Muscle layer of colon (tissue), 2 donors: ENCODE data around the gene SEC63.

Experiments used
- H3K27ac ChIP-seq: one replicate; pipeline ENCODE4 v1.7.0; 2013; ENCODE audit warnings: low read depth, mild to moderate bottlenecking, low read length, moderate library complexity
- H3K27me3 ChIP-seq, 2 donors: one replicate each; pipeline ENCODE4 v1.7.0; 2013; ENCODE audit warnings: low read length in 2 of 2, mild to moderate bottlenecking in 2 of 2; ENCODE audit not compliant: insufficient read depth in 2 of 2, control insufficient read depth in 1 of 2
- H3K36me3 ChIP-seq: one replicate; pipeline ENCODE4 v1.7.0; 2013; ENCODE audit warnings: mild to moderate bottlenecking, low read length; ENCODE audit not compliant: insufficient read depth
- H3K4me1 ChIP-seq: one replicate; pipeline ENCODE4 v1.7.0; 2013; ENCODE audit warnings: mild to moderate bottlenecking, low read length; ENCODE audit not compliant: insufficient read depth
- H3K4me3 ChIP-seq, 2 donors: one replicate each; pipeline ENCODE4 v1.7.0; 2013; ENCODE audit warnings: low read length in 2 of 2, low read depth in 1 of 2, mild to moderate bottlenecking in 1 of 2, moderate library complexity in 1 of 2
- H3K9ac ChIP-seq: one replicate; pipeline ENCODE4 v1.7.0; 2013; ENCODE audit warnings: low read length
- H3K9me3 ChIP-seq: one replicate; pipeline ENCODE4 v1.7.0; 2013; ENCODE audit warnings: mild to moderate bottlenecking, low read length
- donor health status: abdominal sarcoma.
- donor health status: Adenocarcinoma of cecum.

Gene SEC63

GRCh38 chr6:107847844-107848802, 109.9 kb downstream of the SEC63 start:
- no peak overlapping the region for H3K9ac ChIP-seq
- H3K36me3 ChIP-seq, result no peaks in the 10 kb centered on the region
- H3K4me1 ChIP-seq, result peaks cover 6% of the 10 kb centered on the region
- H3K27ac ChIP-seq, result no peak overlapping the region
- no peaks in the 10 kb centered on the region for H3K27me3 ChIP-seq
- peak overlapping the region; percentile 14 to 58 for H3K4me3 ChIP-seq
- H3K9me3 ChIP-seq, result no peaks in the 10 kb centered on the region

DNA sequence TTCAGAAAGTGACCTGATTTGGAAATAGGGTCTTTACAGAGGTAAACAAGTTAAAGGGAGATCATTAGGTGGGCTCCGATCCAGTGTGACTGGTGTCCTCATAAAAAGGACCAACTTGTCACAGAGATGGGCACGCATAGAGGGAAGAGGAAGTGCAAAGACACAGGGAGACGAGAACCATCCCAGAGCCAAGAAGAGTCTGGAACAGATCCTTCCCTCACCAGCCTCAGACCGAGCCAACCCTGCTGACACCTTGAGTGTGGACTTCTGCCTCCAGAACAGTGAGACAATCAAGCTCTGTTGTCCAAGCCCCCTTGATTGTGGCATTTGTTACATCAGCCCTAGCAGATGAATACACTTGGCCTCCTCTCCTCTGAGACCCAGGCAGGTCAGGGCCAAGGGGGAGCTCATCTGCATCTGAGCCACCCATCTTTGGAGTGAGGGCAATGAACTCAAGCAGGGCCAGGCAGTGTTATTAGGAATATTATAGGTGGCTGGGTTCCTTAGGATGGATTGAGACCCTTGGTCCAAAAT, 111.7 kb downstream of the SEC63 start:
- no peak overlapping the region for H3K4me3 ChIP-seq
- H3K27me3 ChIP-seq, result no peaks in the 10 kb centered on the region
- peaks cover 6% of the 10 kb centered on the region for H3K4me1 ChIP-seq
- H3K9ac ChIP-seq, result no peak overlapping the region
- H3K27ac ChIP-seq, result no peak overlapping the region
- H3K36me3 ChIP-seq, result no peaks in the 10 kb centered on the region
- H3K9me3 ChIP-seq, result no peaks in the 10 kb centered on the region

- H3K9ac ChIP-seq, result no peak overlapping the region
- no peaks in the 10 kb centered on the region for H3K36me3 ChIP-seq
- H3K4me1 ChIP-seq, result peaks cover 6% of the 10 kb centered on the region
- no peaks in the 10 kb centered on the region for H3K27me3 ChIP-seq
- no peak overlapping the region for H3K27ac ChIP-seq
- H3K4me3 ChIP-seq, result no peak overlapping the region
- H3K9me3 ChIP-seq, result no peaks in the 10 kb centered on the region
Observed at GRCh38 chr6:107845777-107846176, 112.2 kb downstream of the SEC63 start.

GRCh38 chr6:107843400-107843799, 114.6 kb downstream of the SEC63 start:
- Histone ChIP-seq H3K36me3 (no peaks in the 10 kb centered on the region), H3K27me3 (no peaks in the 10 kb centered on the region), H3K9me3 (no peaks in the 10 kb centered on the region), H3K4me1 (peaks cover under 1% of the 10 kb centered on the region), H3K9ac (no peak overlapping the region), H3K4me3 (no peak overlapping the region), H3K27ac (no peak overlapping the region)

- Histone ChIP-seq H3K4me1 (no peaks in the 10 kb centered on the region), H3K9ac (no peak overlapping the region), H3K9me3 (no peaks in the 10 kb centered on the region), H3K27me3 (no peaks in the 10 kb centered on the region), H3K4me3 (no peak overlapping the region), H3K36me3 (no peaks in the 10 kb centered on the region), H3K27ac (no peak overlapping the region)
Observed at GRCh38 chr6:107841275-107841670, 116.7 kb downstream of the SEC63 start.

GRCh38 chr6:107840636-107841274, 117.3 kb downstream of the SEC63 start:
- Histone ChIP-seq H3K27ac (no peak overlapping the region), H3K9ac (no peak overlapping the region), H3K4me3 (no peak overlapping the region), H3K9me3 (no peaks in the 10 kb centered on the region), H3K4me1 (no peaks in the 10 kb centered on the region), H3K36me3 (no peaks in the 10 kb centered on the region), H3K27me3 (no peaks in the 10 kb centered on the region)

DNA sequence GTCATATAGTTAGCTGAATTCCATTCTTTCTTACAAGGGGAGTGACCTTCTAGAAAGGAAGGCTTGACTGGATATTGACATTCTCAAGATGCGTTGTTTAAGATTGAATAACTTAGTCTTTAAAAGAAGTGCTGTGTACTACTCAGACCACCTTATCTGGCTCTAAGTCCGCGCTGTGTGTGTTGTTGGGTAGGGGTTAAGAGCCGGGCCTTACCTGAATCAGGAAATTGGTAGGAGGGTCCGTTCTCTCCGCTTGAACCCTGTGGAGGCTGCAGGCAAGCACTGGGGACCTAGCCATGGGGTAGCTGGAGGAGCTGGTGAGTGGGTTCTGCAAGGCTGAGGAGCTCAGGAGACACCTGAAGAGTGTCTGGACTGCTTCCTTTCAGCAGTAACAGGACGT, 124.9 kb downstream of the SEC63 start:
- no peak overlapping the region for H3K27ac ChIP-seq
- no peaks in the 10 kb centered on the region for H3K36me3 ChIP-seq
- no peak overlapping the region for H3K9ac ChIP-seq
- H3K9me3 ChIP-seq, result no peaks in the 10 kb centered on the region
- H3K4me3 ChIP-seq, result no peak overlapping the region
- H3K27me3 ChIP-seq, result no peaks in the 10 kb centered on the region
- H3K4me1 ChIP-seq, result no peaks in the 10 kb centered on the region

DNA sequence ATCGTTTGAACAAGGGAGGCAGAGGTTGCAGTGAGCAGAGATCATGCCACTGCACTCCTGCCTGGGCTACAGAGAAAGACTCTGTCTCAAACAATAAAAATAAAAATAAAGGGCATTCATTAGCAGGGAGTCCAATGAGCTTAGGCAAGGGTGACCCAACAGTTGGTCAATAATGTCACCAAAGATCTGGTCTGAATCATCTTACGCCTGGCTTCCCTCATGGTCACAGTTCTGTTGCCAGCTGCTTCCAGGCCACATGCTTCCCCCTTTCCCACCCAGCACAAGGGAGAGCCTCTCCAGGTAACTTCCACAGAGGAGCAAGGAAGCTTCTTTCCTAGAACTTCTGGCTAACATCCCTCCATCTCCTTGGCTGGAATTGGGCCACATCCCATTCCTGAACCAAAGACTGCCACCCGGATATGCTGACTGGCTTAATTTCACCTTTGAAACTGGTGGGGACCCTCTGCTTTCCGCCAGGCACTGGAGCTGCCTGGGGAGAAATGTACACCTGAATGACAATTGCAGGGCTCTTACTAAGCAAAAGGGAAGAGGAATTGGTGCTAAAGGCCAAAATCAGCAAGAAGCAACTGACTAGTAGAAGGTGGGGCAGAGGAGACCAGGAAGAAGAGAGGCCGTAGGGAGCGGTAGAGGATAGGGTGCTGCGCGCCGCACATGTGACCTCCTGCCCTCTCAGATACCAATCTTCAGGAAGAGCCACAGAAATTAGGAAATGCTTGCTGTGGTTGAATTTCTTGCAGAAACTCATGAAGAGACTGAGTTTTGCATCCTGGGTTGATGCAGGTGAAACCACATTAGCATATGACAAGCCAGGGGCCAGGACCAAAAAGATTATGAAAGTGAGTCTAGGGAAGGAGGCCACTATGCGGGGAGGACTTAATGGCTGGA, 125.6 kb downstream of the SEC63 start:
- Histone ChIP-seq H3K4me1 (no peaks in the 10 kb centered on the region), H3K27ac (no peak overlapping the region), H3K4me3 (no peak overlapping the region), H3K9ac (no peak overlapping the region), H3K9me3 (no peaks in the 10 kb centered on the region), H3K27me3 (no peaks in the 10 kb centered on the region), H3K36me3 (no peaks in the 10 kb centered on the region)

DNA sequence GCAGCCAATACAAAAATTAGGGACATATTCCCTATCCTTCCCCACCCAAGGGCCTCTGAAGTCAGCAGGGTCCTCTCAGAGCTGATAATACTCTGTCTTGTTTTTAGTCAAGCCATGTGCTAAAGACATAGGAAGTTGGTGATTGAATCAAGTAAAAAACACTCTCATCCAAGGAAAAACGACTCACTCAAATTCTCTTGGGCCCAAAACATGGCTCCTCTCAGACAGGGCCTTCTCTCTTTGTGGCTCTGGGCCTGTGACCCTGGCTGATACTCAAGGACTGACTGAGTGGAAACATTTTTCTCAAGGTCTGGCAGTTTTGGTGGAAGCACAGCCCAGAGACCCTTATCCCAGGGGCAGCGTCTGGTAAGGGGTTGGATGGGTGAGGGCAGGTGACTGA, 127.9 kb downstream of the SEC63 start:
- no peaks in the 10 kb centered on the region for H3K9me3 ChIP-seq
- H3K27me3 ChIP-seq, result no peaks in the 10 kb centered on the region

DNA sequence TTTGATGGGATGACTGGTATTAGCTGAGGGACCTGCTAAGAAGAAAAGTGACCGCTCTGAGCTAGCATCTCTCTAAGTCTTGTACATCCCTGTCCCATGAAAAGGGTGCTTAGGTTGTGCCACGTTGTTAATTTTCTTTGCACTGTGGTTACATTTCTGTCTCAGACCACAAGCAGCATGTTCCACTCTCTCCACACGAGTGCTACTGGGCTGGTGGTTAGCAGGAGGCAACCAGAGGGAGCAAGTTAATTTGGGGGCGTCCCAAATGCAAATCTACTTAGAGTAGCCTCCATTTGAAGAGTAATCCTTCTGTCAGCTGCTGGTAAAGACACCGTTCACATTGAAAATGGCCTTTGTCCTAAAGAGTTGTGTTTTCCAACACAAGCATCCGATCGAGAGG, 130.5 kb downstream of the SEC63 start:
- no peaks in the 10 kb centered on the region for H3K36me3 ChIP-seq
- H3K9me3 ChIP-seq, result no peaks in the 10 kb centered on the region
- H3K4me1 ChIP-seq, result no peaks in the 10 kb centered on the region
- no peak overlapping the region for H3K4me3 ChIP-seq
- no peaks in the 10 kb centered on the region for H3K27me3 ChIP-seq
- no peak overlapping the region for H3K9ac ChIP-seq
- no peak overlapping the region for H3K27ac ChIP-seq

More for the DNA sequence above, 127.9 kb downstream of the SEC63 start:
- Histone ChIP-seq H3K27ac (no peak overlapping the region), H3K9ac (no peak overlapping the region), H3K4me1 (no peaks in the 10 kb centered on the region), H3K4me3 (no peak overlapping the region), H3K36me3 (no peaks in the 10 kb centered on the region)

DNA sequence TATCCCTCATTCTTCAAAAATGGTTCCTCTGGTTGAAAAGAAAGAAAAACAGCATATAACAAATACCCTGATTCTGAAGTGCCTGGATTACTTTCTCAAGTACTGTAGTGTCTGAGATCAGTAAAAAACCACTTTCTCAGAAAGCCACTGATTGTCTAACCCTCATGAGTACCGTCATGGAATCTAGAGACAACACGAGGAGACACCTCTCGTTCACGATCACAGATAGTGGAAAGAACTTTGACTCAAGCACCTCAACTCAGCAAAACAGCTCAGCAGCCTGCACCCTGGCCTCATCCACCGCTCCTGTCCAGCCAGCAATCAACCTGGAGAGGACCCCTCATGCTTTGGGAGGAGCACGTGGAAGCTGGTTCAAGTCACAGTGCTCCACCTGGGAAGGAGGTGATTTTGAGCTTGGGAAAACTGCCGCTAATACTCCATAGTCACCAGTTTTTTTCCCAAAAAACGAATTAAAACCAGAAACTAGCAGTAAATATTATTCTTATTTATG, 134.9 kb downstream of the SEC63 start:
- Histone ChIP-seq H3K9me3 (no peaks in the 10 kb centered on the region), H3K4me1 (peaks cover 11% of the 10 kb centered on the region), H3K9ac (no peak overlapping the region), H3K36me3 (no peaks in the 10 kb centered on the region), H3K27me3 (no peaks in the 10 kb centered on the region), H3K27ac (no peak overlapping the region), H3K4me3 (no peak overlapping the region)
